NCI-H2081 (cell line): ENCODE results near the gene GCN1.

Experiments
- DNase-seq, 2 experiments: peaks; one replicate each; lab custom pipeline; 2025; lab: John Stamatoyannopoulos, UW

GCN1 gene

DNA sequence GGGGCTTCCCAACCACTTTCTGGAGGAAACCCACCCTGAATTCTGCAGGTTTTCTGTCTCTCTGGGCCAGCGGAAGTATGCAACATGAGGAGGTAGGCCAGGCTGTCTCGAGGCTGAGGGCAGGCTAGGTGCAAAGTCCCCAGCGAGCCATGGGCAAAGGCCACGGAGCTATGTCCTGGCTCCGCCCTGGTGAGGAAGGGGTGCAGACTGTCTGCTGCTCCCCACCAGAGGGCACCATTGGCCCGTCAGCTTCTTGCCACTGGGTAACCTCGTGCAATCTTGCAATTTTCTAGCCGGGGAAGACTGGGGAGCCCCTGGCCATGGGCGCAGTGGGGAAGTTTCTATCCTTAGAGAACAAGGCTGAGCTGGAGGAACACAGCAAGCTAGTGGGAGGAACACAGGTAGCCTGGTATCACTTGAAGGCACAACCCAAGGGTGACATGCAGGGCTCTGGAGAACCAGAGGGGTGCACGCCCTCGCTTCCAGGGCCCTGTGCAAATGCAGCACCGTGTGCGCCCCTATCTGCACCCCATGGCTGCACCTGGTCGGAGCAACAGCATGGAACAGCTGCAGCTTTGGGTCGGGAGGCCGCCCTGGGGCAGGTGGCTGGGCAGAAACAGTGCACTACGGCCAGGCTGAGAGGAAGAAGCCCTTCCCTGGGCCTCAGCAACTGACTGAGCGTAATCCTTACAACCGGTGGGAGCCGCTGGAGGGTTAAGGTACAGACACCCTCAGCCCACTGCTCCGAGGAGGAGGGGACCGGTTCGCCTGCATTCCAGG lies 34.0 kb upstream of the GCN1 start:
- peak; percentile 72 to 79 for DNase-seq

DNA sequence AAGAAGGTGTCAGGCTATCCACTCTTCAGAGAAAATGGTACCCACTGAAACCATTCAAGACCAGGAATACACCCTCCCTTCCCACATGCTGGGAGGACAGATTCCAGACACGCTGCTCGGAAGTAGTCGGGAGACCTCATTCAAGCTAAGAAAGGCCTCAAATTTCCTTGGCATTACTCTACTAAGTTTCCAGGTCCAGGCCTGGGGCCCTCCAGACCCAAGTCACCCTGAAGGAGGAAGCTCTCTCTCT lies 33.5 kb upstream of the GCN1 start:
- DNase-seq: no peak

DNA sequence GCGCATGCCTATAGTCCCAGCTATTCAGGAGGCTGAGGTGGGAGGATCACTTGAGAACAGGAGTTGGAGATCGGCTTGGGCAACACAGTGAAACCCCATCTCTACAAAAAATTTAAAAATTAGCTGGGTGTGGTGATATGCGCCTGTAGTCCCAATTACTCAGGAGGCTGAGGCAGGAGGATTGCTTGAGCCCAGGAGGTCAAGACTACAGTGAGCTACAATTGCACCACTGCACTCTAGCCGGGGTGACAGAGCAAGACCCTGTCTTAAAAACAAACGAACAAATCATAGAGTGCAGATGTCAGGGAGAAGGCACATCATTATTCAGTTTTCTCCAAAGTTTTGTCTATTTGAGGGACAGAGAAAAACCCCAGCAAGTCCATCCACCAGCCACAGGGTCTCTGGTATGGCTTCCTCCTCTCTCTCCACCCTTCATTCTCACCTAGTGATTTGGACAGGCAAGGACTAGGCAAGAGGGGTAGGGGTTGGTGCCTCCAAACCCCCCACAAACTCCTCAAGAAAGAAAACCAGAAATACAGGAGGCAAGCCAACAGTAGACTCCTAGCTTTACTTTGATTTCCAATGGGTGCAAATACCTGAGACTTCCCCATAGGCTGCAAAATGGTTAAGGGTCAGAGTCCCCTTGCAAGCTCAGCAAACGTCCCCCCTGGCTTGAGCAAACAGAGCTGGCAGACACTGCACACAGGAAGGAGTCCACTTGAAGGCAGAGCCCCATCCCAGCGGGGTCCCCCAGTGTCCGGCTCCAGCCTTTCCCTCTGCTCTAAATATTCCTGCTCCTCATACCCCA lies 32.9 kb upstream of the GCN1 start:
- DNase-seq: no peak

DNA sequence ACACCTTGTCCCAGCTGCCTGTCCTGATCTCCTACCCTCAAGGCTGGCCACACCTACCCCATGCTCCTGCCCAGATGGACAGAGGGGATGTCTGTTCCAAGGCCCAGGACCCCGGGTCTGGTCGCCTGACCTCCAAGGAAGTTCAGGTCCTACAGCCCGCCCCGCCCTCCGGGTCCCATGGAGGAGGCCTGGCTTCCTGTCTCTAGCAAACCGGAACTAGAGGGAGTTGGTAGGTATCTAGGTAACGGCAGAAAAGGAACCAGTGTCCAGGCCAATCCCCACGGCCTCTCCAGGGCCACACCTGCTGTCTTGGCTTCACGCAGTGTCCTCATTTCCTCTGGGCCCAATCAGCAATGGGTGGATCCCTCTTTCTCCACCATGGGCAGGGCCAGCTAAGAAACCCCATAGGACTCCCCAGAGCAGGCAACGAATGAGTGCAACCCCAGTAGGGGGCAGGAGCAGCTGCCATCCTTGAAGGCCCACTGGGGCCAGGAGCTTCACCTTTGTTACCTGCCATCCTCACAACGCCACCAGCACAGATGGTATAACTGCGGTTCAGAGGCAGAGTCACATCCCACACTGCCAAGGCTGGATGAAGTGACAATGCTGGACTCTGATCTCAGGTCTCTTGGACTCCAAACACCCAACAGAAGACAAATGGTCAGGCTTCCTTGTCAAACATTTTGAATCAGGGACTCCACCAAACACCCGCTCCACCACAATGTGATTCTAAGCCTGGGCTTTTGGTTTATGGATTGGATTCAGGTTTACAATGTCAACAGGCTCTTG lies 31.5 kb upstream of the GCN1 start:
- peak; percentile 34 to 68 for DNase-seq

DNA sequence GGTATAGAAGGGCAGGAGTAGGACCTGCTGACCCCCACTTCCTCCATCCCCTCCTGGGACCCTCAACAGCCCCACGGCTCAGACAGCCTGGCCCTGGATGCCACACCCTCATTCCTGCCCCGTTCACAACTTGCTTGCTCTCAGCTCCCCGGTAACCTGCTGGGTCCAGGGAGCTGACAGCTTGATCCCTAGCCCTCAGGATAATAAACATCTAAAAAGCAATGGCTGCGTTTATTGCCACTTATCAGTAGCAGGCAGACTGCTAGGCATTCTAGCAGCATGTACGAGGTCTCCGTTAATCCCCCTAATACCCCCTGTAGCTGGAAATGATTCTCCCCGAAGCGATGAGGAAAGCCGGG lies 30.7 kb upstream of the GCN1 start:
- DNase-seq: peak in 1 of 2 experiments; percentile 75

DNA sequence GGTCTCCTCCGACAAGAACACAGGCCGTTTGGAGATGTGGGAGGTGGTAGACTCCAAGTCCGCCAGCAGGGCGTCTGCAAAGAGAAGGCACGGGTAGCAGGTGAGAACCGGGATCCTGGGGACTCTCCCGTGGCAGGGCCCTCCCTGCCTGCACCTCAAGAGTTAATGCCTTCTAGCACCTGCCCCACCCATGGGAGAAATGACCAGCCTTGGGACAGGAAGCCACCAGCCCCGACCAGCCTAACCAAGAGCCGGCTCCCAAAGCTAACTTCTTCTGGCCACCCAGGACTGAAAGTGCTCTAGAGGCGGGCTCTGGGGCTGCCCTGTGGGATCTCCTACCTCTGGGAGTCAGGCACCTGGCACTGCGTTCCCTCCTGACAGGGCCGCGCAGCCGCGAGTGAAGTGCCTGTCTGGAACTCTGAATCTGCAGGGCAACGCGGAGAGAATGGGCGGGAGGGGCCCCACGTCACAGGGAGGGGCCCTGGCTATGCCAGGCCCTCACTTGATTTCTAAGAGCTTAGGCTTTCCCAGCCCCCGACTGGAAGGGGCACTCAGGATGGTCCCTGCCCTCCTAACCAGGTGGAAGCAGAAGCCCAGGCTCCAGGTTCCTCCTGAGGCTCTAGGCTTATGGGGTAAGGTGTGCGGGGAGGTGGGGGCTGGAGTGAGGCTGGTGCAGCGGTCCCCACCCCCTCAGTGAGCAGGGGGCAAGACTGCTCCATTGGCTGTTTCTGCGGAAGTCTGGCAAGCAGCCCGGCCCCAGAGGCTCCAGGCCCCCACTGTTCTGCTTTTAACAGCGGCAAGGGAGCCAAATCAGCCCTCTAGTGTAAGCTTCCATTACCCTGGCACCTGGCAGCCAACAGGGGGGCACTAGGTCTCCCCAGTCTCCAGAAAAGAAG lies 30.0 kb upstream of the GCN1 start:
- DNase-seq: peak; percentile 87 to 91

DNA sequence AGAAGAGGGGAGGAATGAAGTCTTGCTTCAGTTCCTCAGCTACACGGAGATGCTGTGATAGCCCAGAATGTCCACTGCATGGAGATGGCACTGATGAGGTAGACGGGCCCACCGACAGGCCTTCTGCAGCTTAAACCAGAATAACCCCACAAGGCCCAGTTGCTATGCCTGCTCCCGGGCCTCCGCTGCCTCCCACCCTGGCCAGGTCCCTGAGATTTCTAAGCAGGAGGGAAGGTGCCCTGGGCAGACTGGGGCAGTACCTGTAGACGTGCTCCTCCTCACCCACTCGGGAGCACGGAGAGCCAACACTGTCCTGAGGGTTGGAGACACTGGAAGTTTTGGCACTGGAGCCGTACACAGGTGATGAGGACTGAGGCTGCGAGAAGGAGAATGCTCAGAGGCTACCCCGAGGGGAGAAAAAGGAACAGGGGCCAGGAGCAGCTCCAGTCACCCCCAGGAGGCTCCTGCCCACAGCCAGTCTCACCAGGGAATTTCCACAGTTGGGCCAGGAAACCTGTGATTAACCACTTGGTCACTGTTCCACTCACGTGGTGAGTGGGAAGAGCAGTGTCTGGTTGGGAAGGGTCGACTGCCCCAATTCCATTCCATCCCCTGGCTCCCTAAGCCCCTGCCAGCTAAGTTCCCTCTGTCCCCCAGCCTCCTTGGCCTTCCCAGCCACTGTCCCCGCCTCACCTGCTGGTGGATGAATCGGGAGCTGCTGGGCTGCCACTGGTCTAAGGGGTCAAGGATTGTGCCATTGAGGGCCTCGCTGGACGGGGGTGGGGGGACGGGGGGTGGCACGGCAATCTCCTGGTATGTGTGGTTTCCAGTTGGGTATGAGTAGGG lies 29.2 kb upstream of the GCN1 start:
- DNase-seq: no peak

DNA sequence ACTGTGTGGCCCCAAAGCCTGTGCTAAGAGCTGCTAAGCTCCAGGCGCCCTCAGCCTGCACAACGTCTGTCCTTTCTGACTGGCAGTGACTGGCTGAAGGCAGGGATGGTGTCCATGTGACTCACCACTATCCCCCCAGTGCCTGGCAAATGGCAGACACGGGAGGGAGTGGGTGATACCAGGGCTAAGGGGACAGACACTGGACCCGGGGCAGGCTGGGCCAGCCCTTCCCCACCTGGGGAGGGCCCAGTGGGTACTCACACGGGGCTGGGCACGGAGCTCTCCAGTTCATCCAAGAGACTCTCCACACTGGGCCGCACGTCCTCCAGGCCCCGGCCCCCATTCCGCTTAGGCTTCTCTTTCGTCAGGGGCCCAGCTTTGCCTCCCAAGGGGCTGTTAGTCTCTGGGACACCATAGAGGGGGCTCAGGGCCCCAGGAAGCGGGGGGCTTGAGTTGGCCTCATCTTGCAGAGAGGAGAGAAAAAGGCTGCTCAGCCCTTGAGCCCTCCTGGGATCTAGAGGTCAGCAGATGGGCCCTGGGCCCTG lies 27.8 kb upstream of the GCN1 start:
- DNase-seq: no peak

DNA sequence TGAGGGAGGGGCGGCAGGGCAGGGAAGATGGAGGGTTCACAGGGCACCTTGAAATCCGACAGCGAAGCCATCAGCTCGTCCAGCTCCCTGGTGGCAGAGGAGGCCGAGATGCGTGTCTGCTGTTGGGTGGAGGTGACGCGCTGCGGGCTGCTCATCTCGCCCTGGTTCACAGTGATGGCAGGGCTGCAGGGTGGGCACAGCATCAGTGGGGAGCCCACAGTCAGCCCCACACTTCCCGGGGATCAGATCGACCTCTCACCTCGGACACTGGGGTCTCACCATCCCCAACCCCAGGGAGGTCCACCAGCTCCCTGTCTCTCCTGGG lies 27.0 kb upstream of the GCN1 start:
- no peak for DNase-seq

DNA sequence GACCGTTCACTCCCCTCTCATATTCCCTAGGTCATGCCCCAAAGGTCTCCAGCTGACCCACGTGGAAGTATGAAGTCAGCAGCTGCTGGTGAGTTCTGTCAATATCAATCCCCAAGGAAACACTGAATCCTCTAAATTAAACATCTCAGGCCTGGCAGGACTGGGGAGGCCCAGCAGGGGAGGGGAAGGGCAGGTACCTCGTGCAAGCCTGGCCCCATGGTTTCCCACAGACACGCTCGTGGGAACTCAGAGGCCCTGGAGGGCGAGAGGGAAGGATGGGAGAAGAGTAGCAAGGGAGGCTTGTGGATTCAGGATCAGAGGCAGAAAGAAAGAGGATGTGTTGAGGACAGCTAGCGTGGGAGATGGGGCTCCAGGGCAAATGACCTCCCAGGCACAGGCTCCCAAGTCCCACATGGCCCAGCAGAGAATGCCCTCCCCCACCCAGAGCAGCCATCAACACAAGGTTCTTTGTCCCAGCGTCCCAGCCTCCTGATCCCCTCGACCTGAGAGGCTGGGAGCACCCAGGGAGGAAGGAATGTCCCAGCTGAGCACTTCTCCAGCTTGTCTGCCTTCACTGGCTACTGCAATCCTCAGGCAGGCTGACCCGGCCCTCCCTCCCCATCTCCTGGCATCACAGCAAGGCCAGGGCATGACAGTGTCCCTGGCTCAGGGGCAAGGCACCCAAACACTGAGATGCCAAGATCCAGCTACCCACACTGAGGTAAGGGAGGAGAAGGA lies 26.5 kb upstream of the GCN1 start:
- no peak for DNase-seq

DNA sequence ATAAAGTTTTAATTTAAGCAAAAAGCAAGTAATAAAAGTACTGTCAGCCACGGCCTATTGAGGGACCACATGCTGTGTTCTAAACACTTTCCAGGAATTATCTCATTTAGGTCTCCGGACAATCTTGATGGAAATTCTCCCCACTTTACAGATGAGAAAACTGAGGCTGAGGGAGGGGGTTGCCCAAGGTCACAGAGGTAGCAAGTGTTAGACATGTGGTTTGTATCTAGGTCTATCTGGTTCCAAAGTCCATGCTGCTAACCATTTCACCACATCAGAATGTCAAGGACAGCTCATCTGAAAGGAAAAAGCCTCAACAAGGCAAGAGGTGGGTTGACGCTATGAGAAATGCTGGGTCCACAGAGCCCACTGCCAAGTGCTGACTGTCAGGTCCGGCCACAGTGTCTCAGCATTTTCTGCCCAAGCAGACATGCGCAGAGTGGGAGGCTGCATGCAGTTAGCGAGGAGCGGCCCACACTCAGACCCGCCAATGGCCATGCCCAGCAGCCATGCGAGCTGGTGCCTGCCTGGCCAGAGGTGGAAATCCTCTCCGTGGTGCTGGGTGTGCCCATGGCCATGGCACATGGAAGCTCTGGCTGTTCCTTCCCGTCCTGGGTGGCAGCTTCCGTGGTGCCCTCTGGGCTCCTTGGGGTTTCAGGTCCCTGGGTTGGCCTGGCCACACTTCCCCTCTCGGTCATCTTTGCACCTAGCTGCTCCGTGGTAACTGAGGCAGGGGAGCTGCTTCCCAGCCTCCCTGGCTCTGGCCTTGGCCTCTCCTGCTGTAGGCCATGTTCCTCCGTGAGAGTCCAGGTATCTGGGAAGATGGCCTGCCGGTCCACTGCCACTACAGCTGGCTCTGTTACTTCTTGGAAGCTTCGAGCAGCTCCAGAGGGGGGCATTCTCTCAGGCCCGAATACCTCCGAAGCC lies 24.4 kb upstream of the GCN1 start:
- DNase-seq: no peak

DNA sequence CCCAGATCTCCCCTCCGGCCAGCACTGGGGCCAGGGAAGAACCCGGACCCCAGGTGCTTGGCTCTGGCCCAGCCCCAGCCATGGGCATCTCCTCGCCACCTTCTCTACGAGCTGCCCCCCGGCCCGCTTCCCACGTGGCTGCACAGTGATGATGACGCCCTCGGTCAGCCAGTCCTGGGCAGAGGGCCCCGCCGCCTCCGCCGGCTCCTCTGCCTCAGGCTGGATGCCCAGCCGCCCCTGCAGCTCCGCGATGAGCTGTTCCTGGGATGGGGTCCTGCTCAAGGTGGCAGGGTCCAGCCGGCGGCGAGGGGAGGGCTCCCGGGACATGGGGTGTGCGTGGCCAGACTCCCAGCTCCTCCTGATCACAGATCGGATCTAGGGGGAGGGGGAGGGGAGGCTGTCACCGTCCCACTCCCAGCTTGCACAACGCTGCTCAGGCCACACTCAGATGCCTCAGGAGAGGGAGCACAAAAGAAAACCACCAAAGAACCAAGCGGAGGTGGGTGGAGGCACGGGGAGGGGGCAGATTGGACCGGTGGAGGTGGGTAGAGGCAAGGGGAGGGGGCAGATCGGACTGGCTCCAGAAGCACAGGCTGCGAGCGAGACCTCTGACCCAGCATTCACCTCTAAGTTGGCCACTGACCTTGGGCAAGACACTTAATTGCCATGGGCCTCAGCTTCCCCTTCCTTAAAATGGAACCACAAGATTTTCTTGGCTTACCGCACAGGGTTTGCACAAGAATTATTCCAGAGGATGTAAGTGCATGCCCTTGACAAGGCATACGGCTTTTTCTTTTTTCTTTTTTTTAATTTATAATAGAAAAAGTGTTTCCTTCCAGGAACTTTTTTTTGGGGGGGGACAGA lies 22.5 kb upstream of the GCN1 start:
- no peak for DNase-seq

DNA sequence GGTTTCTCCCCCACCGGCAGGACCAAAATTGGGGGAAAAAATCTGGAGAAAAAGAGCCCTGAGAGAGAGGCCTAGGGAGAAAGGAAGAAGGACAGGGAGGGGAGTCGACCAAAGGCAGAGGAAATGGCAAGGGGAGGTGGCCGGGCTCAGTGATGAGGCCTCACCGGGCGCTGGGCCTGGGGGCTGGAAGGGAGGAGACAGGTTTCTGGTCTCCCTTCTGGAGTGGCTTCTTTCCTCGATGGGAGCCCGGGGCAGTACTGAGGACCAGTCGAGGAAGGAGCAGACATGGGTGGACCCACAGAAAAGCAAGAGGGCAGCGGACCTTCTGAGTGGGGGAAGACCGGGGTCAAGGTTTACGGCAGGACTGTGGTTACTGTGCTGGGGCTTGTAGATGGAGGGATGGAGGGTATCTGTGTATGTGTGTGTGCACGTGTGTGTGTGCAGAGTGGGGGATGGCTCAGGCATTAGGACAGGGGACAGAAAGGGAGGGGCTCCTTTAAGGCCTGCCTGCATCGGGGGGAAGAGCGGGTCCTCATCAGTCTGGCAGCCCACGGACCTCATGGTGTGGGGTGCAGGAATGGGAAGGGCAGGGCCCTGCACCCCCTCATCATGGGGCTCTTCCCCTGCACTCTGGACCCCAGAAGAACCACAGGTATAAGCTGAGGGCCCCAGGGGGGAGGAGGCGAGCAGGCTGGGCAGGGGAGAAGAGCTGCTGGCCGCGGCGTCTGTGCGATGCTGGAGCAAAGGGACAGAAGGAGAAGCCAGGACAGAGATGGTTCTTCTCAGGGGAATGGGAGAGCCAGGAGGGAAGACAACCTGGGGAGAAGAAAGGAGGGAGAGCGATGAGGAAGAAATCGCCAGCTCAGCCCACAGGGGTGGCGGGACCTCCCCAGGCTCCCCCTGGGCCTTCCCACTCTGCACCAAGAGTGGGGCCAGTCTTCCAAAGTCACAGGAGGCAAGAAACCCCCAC lies 21.5 kb upstream of the GCN1 start:
- no peak for DNase-seq

DNA sequence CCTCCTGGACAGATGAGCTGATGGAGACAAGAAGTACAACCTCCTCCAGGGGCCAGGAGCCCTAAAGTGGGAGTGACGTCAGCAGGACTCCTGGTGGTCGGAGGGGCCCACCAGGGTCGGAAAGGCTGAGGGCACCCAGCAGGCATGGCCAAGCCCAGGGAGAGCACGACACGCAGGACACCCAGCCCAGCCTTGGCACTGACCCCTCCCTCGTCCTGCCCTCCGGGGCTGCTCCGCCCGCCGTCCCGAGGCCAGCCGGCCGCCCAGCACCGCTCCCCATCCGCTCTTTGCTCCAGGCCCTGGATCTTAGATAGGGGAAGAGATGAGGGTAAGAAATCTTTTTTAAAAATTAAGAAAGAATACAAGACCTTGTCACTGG lies 20.8 kb upstream of the GCN1 start:
- no peak for DNase-seq

DNA sequence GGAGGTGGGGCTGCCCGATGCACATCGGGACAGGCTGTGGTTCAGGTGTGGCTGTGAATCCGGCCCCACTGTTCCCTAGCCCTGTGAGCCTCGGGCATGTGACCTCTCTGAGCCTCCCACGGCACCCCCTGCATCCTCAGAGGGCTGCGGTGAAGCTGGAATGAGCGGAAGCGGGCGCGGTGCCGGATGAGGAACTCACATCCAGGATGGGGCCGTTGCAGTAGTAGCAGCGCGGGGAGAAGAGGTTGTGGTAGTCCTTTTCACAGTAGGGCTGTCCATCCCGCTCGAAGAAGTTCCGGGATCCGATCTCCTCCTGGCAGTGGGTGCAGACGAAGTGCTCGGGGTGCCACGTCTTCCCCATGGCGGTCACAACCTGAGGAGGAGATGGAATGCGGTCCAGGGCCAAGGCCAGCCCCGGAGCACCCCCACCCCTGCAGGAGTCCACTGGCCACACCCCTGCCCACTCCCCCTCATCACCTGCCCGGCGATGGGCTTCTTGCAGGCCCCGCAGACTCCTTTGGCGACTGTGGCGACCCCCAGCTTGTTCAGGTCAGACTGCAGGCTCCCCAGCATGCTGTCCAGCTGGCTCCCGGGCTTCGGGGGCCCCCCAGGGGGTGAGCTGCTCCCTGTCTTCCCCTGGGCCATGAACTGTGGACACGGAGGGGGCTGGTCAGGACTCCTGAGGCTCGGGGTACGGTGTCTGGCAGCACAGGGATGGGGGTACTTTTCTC lies 20.3 kb upstream of the GCN1 start:
- no peak for DNase-seq

DNA sequence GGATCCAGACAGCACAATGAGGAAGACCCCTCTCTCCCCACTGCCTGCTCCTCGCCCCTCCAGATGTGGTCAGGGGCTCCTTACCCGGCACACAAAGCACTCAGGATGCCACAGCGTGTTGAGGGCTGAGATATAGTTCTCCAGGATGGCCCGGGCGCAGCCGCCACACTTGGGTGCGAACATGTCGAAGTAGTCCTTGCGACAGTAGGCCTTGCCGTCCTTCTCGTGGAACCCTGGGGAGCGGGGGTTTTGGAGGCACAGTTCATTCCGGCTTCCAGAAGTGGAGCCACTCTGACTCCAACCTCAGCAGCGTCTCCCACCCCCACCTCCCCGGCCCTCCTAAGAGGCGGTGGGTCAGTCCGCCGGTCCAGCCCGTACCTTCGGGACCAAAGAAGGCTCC lies 19.2 kb upstream of the GCN1 start:
- no peak for DNase-seq
